CD4-positive, alpha-beta T cell treated with Interleukin-6 at 100 ng/mL for 8 hours (primary cell): ENCODE data around the gene STRA6.
"Not testable (repeated sequence)": the region's sequence is repeated elsewhere in the genome, so short reads cannot be mapped to it uniquely, and the experiment has no call there.

ENCODE experiments used
- DNase-seq: peaks from one replicate; pipeline ENCODE4 v3.0.0-alpha.2; 2020; ENCODE audit warnings: mixed read lengths, low spot score

The STRA6 gene

GRCh38 chr15:74160390-74160789, 42.2 kb downstream of the STRA6 start:
- not testable (repeated sequence) for DNase-seq

- DNase-seq: no peak
Measured at GRCh38 chr15:74159773-74160172, 42.8 kb downstream of the STRA6 start.

GRCh38 chr15:74158855-74159650, 43.5 kb downstream of the STRA6 start:
- no peak for DNase-seq

- DNase-seq: no peak
Measured at GRCh38 chr15:74157868-74158827, 44.4 kb downstream of the STRA6 start.

- DNase-seq: no peak
Measured at GRCh38 chr15:74156678-74157411, 45.7 kb downstream of the STRA6 start.

- DNase-seq: no peak
Measured at GRCh38 chr15:74155766-74156417, 46.7 kb downstream of the STRA6 start.

- no peak for DNase-seq
Measured at GRCh38 chr15:74147051-74147450, 55.5 kb downstream of the STRA6 start.

GRCh38 chr15:74146277-74146800, 56.2 kb downstream of the STRA6 start:
- DNase-seq: no peak

- no peak for DNase-seq
Measured at GRCh38 chr15:74144153-74144775, 58.3 kb downstream of the STRA6 start.

- no peak for DNase-seq
Measured at GRCh38 chr15:74141591-74141990, 61.0 kb downstream of the STRA6 start.

- no peak for DNase-seq
Measured at GRCh38 chr15:74138642-74139041, 63.9 kb downstream of the STRA6 start.

GRCh38 chr15:74137537-74137894, 65.1 kb downstream of the STRA6 start:
- no peak for DNase-seq

GRCh38 chr15:74136814-74137536, 65.6 kb downstream of the STRA6 start:
- DNase-seq: no peak

- DNase-seq: no peak
Measured at GRCh38 chr15:74136540-74136813, 66.1 kb downstream of the STRA6 start.

GRCh38 chr15:74135041-74135565, 67.5 kb downstream of the STRA6 start:
- no peak for DNase-seq

- DNase-seq: no peak
Measured at GRCh38 chr15:74134387-74135027, 68.1 kb downstream of the STRA6 start.

- no peak for DNase-seq
Measured at GRCh38 chr15:74133694-74134386, 68.7 kb downstream of the STRA6 start.

GRCh38 chr15:74132681-74133651, 69.6 kb downstream of the STRA6 start:
- DNase-seq: no peak
